ENCODE data around the gene FILIP1L. TPM values are rescaled to one million over a fixed set of nuclear protein-coding genes. Genes with fewer than 3 reads are reported as not detected.
A peak's percentile ranks its signal among the peaks of the same experiment; 100 is the strongest.

Gene FILIP1L
- total RNA-seq, 2 donors from 2014 or later = 270 to 279 TPM

- ATAC-seq (ENCODE audit: insufficient number of reproducible peaks, low FRiP score, low read depth) = no peak
- no peak for DNase-seq (ENCODE audit: low spot score)
- H3K27me3 ChIP-seq (replicated peaks; ENCODE audit: insufficient read depth) = no peaks in the 10 kb centered on the region
- H3K27ac ChIP-seq = peak overlapping the region; percentile 91 to 96
- no peak overlapping the region for H3K4me3 ChIP-seq
- H3K9me3 ChIP-seq = peaks cover 5% of the 10 kb centered on the region
- no peaks in the 10 kb centered on the region for H3K36me3 ChIP-seq
- TF ChIP-seq CTCF (IDR thresholded peaks at IDR 0.05) = no peak
- H3K4me1 ChIP-seq (ENCODE audit: control insufficient read depth in 1 of 2, low read depth in 2 of 2) = peaks cover 29 to 54% of the 10 kb centered on the region in 2 donors
Measured at GRCh38 chr3:100157685-100158084, 43.4 kb upstream of the FILIP1L start.

GRCh38 chr3:100155590-100155989 is 41.3 kb upstream of the FILIP1L start:
- peaks cover 25 to 52% of the 10 kb centered on the region in 2 donors for H3K4me1 ChIP-seq (ENCODE audit: control insufficient read depth in 1 of 2, low read depth in 2 of 2)
- DNase-seq (ENCODE audit: low spot score) = no peak
- ATAC-seq (ENCODE audit: insufficient number of reproducible peaks, low FRiP score, low read depth) = no peak
- H3K27ac ChIP-seq = peak overlapping the region in 1 of 2 donors; percentile 1
- no peak for TF ChIP-seq CTCF (IDR thresholded peaks at IDR 0.05)
- H3K36me3 ChIP-seq = no peaks in the 10 kb centered on the region
- peaks cover 5% of the 10 kb centered on the region for H3K9me3 ChIP-seq
- no peak overlapping the region for H3K4me3 ChIP-seq
- no peaks in the 10 kb centered on the region for H3K27me3 ChIP-seq (replicated peaks; ENCODE audit: insufficient read depth)

- Histone ChIP-seq H3K27ac (peak overlapping the region in 1 of 2 donors; percentile 1), H3K27me3 (replicated peaks; ENCODE audit: insufficient read depth) (no peaks in the 10 kb centered on the region), H3K4me1 (ENCODE audit: control insufficient read depth in 1 of 2, low read depth in 2 of 2) (peaks cover 25 to 52% of the 10 kb centered on the region in 2 donors), H3K4me3 (no peak overlapping the region), H3K36me3 (no peaks in the 10 kb centered on the region), H3K9me3 (peaks cover 5% of the 10 kb centered on the region)
- ATAC-seq (ENCODE audit: insufficient number of reproducible peaks, low FRiP score, low read depth) (no peak), DNase-seq (ENCODE audit: low spot score) (no peak)
- no peak for TF ChIP-seq CTCF (IDR thresholded peaks at IDR 0.05)
Measured at GRCh38 chr3:100155128-100155527, 40.8 kb upstream of the FILIP1L start.

- H3K27ac ChIP-seq = peak overlapping the region; percentile 10 to 14
- ATAC-seq (ENCODE audit: insufficient number of reproducible peaks, low FRiP score, low read depth) = no peak
- DNase-seq (ENCODE audit: low spot score) = no peak
- H3K4me3 ChIP-seq = no peak overlapping the region
- no peak for TF ChIP-seq CTCF (IDR thresholded peaks at IDR 0.05)
- no peaks in the 10 kb centered on the region for H3K36me3 ChIP-seq
- H3K9me3 ChIP-seq = peaks cover 5% of the 10 kb centered on the region
- no peaks in the 10 kb centered on the region for H3K27me3 ChIP-seq (replicated peaks; ENCODE audit: insufficient read depth)
- H3K4me1 ChIP-seq (ENCODE audit: control insufficient read depth in 1 of 2, low read depth in 2 of 2) = peaks cover 25 to 52% of the 10 kb centered on the region in 2 donors
Measured at GRCh38 chr3:100154171-100154570, 39.9 kb upstream of the FILIP1L start.

GRCh38 chr3:100151024-100151707 is 36.9 kb upstream of the FILIP1L start:
- DNase-seq (ENCODE audit: low spot score) = no peak

More at GRCh38 chr3:100151024-100151707, 36.9 kb upstream of the FILIP1L start:
- Histone ChIP-seq H3K9me3 (peaks cover 5% of the 10 kb centered on the region), H3K27ac (peak overlapping the region; percentile 85 to 91), H3K27me3 (replicated peaks; ENCODE audit: insufficient read depth) (no peaks in the 10 kb centered on the region), H3K4me1 (ENCODE audit: control insufficient read depth in 1 of 2, low read depth in 2 of 2) (peaks cover 14 to 40% of the 10 kb centered on the region in 2 donors), H3K4me3 (no peak overlapping the region), H3K36me3 (no peaks in the 10 kb centered on the region)
- no peak for TF ChIP-seq CTCF (IDR thresholded peaks at IDR 0.05)
- no peak for ATAC-seq (ENCODE audit: insufficient number of reproducible peaks, low FRiP score, low read depth)
